Panc1 (cell line): Measurements from ENCODE around the gene OR56A5. TPM values are rescaled to one million over a fixed set of nuclear protein-coding genes. Genes with fewer than 3 reads are reported as not detected.

Source experiments
- ATAC-seq: fragments of 200-7000 bp; cut with Tn5 transposase; 2 replicates; pipeline ENCODE4 v1.9.1; 2020; ENCODE audit warnings: mild to moderate bottlenecking, moderate library complexity
- BruUV-seq: library from RNA; stranded (reverse); fragments of 400-500 nt; replicated peaks from 2 replicates; lab custom pipeline; 2021; lab: Mats Ljungman, UMichigan
- CTCF ChIA-PET: fragments of 300-600 bp; sonication (Branson Sonifier 250); formaldehyde crosslinking; loops from one replicate; lab custom pipeline; 2022; ENCODE audit warnings: antibody characterized with exemption; lab: Charles Lee
- POLR2A ChIA-PET: fragments of 300-600 bp; sonication (Branson Sonifier 250); formaldehyde crosslinking; loops from one replicate; lab custom pipeline; 2022; ENCODE audit warnings: antibody characterized with exemption; lab: Charles Lee
- DNase-seq: peaks from one replicate; pipeline ENCODE4 v3.0.0-alpha.2; 2010; ENCODE audit warnings: low read depth, low spot score
- H3K27ac ChIP-seq: 2 replicates; pipeline ENCODE4 v1.5.1; 2011; ENCODE audit warnings: mild to moderate bottlenecking, low read length, inconsistent platforms
- H3K27me3 ChIP-seq: fragments of 200-500 bp; sonication (Bioruptor generic); 2 replicates; pipeline ENCODE4 v1.6.0; 2014; ENCODE audit warnings: low read length, inconsistent platforms; ENCODE audit not compliant: control insufficient read depth, insufficient read depth
- H3K36me3 ChIP-seq: fragments of 200-500 bp; sonication (Bioruptor generic); 2 replicates; pipeline ENCODE4 v1.5.1; 2014; ENCODE audit warnings: inconsistent platforms, mild to moderate bottlenecking, low read length, moderate library complexity; ENCODE audit not compliant: control insufficient read depth, insufficient read depth
- H3K4me1 ChIP-seq: 2 replicates; pipeline ENCODE4 v1.5.1; 2011; ENCODE audit warnings: inconsistent platforms, mild to moderate bottlenecking, low read length, moderate library complexity; ENCODE audit not compliant: control insufficient read depth, insufficient read depth
- H3K4me3 ChIP-seq, 2 experiments: 2 replicates each; pipeline ENCODE4 v1.5.1; 2011 to 2012; ENCODE audit warnings: low read depth in 2 of 2, low read length in 2 of 2, mild to moderate bottlenecking in 2 of 2, inconsistent platforms in 1 of 2, moderate library complexity in 1 of 2
- H3K9me3 ChIP-seq: fragments of 200-500 bp; sonication (Bioruptor generic); 2 replicates; pipeline ENCODE4 v1.5.1; 2014; ENCODE audit warnings: low read depth, mild to moderate bottlenecking, inconsistent platforms, low read length, moderate library complexity; ENCODE audit not compliant: control insufficient read depth, insufficient read depth
- CTCF ChIP-seq: fragments of 450-650 bp; IDR thresholded peaks from 2 replicates; pipeline ENCODE4 v1.5.1; 2017; ENCODE audit warnings: mild to moderate bottlenecking
- POLR2AphosphoS5 ChIP-seq: IDR thresholded peaks from 2 replicates; pipeline ENCODE4 v1.6.1; 2012; ENCODE audit warnings: mild to moderate bottlenecking, low read depth, low read length, moderate library complexity
- REST ChIP-seq, 2 experiments: IDR thresholded peaks; 2 replicates each; pipeline ENCODE4 v1.6.1; 2011 to 2012; ENCODE audit warnings: low read depth in 2 of 2, control low read depth in 1 of 2, low read length in 1 of 2, mild to moderate bottlenecking in 1 of 2, moderate library complexity in 1 of 2; ENCODE audit not compliant: insufficient read depth in 1 of 2
- SIN3A ChIP-seq: IDR thresholded peaks from 2 replicates; pipeline ENCODE4 v1.6.1; 2012; ENCODE audit warnings: low read depth, mild to moderate bottlenecking, low read length, moderate library complexity, borderline replicate concordance; ENCODE audit not compliant: insufficient read depth
- TCF7L2 ChIP-seq: IDR thresholded peaks from 2 replicates; pipeline ENCODE4 v1.6.1; 2011; ENCODE audit warnings: mild to moderate bottlenecking, low read depth, low read length, inconsistent platforms
- in situ Hi-C: cut with HindIII; loops from 2 replicates; pipeline ENCODE4 v1.10.0; 2016; ENCODE audit warnings: low sequenced_read_pairs, low pct_unique_long_range_greater_than_20kb
- intact Hi-C: fragments of 100-400 bp; cut with micrococcal nuclease; formaldehyde crosslinking; loops from one replicate; pipeline ENCODE4 v1.10.0; 2022; ENCODE audit not compliant: unreplicated experiment
- total RNA-seq: library from RNA; stranded (reverse); gene quantifications from one replicate; pipeline ENCODE4 v1.2.1, GENCODE V29; 2021; ENCODE audit not compliant: unreplicated experiment

Gene OR56A5
- total RNA-seq, 1 experiment from 2014 or later: not detected

- no peak overlapping the region for H3K4me3 ChIP-seq
- in situ Hi-C loops (no loop called here), intact Hi-C loops (no loop called here)
- H3K36me3 ChIP-seq: no peaks in the 10 kb centered on the region
- no peaks in the 10 kb centered on the region; the same call in 1 of the 2 replicates for H3K27me3 ChIP-seq
- no peak overlapping the region for H3K27ac ChIP-seq
- no peak for DNase-seq
- POLR2A ChIA-PET: no interaction called here
- H3K4me1 ChIP-seq: no peaks in the 10 kb centered on the region
- no peak for ATAC-seq
- CTCF ChIA-PET: no interaction called here
- TF ChIP-seq POLR2AphosphoS5: no peak
- no peak for TF ChIP-seq SIN3A
- no peak for TF ChIP-seq TCF7L2
- no peak for TF ChIP-seq REST (IDR thresholded peaks at IDR 0.05; ENCODE audit: insufficient read depth in 1 of 2, low read depth in 2 of 2, low read length in 1 of 2)
- TF ChIP-seq CTCF: no peak
- no TSS peak for BruUV-seq
- peaks cover 3% of the 10 kb centered on the region; the same call in 1 of the 2 replicates for H3K9me3 ChIP-seq
Measured at GRCh38 chr11:5937868-5938602, 30.3 kb downstream of the OR56A5 start.

GRCh38 chr11:5933116-5933515 is 35.2 kb downstream of the OR56A5 start:
- ATAC-seq (no peak), DNase-seq (no peak)
- H3K4me1 ChIP-seq: no peaks in the 10 kb centered on the region
- H3K27ac ChIP-seq: no peak overlapping the region
- in situ Hi-C loops: no loop called here
- ChIA-PET CTCF (no interaction called here), POLR2A (no interaction called here)
- H3K36me3 ChIP-seq: no peaks in the 10 kb centered on the region
- peaks cover 3% of the 10 kb centered on the region; the same call in 1 of the 2 replicates for H3K9me3 ChIP-seq
- no peak overlapping the region for H3K4me3 ChIP-seq
- H3K27me3 ChIP-seq: no peaks in the 10 kb centered on the region
- TF ChIP-seq CTCF (no peak), POLR2AphosphoS5 (no peak), REST (IDR thresholded peaks at IDR 0.05; ENCODE audit: insufficient read depth in 1 of 2, low read depth in 2 of 2, low read length in 1 of 2) (no peak), TCF7L2 (no peak), SIN3A (no peak)
- no TSS peak for BruUV-seq
- intact Hi-C loops: no loop called here
